Measurements from ENCODE around the gene PIK3R1. TPM values are rescaled to one million over a fixed set of nuclear protein-coding genes. Genes with fewer than 3 reads are reported as not detected.

Gene PIK3R1
- total RNA-seq, 1 donor from 2014 or later, result 24.2 TPM

DNA sequence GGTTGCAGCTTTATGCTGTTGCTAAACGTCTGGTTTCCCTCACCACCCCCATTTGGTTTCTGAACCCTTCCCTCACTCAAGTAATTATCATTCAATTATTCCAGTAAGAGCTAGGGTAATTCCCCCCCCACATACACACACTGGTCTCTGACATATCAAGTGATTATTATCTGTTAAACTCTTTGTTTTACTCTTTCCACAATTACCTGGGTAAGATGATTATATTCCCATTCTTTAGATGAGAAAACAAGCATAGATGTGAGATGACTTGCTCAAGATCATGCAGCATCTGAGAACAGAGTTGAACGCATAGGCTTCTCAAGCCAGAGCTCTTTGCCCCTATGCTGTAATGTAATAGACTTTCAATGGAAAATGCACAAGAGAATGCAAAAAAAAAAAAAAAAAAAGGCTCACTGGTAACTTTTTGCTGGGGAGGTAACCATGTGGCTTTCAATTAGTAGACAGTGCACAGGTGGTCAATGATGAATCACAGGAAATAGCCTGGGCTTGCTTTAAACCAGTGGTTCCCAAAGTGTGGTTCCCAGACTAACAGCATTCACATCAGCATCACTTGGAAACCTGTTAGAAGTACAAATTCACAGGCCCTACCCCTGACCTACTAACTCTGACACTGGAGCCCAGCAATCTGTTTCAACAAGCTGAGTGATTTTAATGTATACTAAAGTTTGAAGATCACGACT is 87.6 kb downstream of the PIK3R1 start:
- H3K9me3 ChIP-seq (ENCODE audit: low read depth), result no peaks in the 10 kb centered on the region
- H3K27ac ChIP-seq, result no peak overlapping the region
- H4K20me1 ChIP-seq (ENCODE audit: low read depth), result no peaks in the 10 kb centered on the region
- no peak overlapping the region for H3K4me2 ChIP-seq
- no peak overlapping the region for H2AFZ ChIP-seq (replicated peaks)
- no peak overlapping the region for H3K27ac Mint-ChIP-seq
- H3K9ac ChIP-seq, result no peak overlapping the region
- no peak overlapping the region for H3K4me3 ChIP-seq
- H3K4me1 Mint-ChIP-seq, result no peaks in the 10 kb centered on the region
- H3K36me3 ChIP-seq, result no peaks in the 10 kb centered on the region
- no peak for DNase-seq (ENCODE audit: low spot score)
- peaks cover 21% of the 10 kb centered on the region for H3K36me3 Mint-ChIP-seq
- H3K27me3 ChIP-seq, result no peaks in the 10 kb centered on the region
- TF ChIP-seq EZH2phosphoT487 (IDR thresholded peaks at IDR 0.05) (no peak), EZH2 (IDR thresholded peaks at IDR 0.05) (no peak)
- TF ChIP-seq, protein P1, sequence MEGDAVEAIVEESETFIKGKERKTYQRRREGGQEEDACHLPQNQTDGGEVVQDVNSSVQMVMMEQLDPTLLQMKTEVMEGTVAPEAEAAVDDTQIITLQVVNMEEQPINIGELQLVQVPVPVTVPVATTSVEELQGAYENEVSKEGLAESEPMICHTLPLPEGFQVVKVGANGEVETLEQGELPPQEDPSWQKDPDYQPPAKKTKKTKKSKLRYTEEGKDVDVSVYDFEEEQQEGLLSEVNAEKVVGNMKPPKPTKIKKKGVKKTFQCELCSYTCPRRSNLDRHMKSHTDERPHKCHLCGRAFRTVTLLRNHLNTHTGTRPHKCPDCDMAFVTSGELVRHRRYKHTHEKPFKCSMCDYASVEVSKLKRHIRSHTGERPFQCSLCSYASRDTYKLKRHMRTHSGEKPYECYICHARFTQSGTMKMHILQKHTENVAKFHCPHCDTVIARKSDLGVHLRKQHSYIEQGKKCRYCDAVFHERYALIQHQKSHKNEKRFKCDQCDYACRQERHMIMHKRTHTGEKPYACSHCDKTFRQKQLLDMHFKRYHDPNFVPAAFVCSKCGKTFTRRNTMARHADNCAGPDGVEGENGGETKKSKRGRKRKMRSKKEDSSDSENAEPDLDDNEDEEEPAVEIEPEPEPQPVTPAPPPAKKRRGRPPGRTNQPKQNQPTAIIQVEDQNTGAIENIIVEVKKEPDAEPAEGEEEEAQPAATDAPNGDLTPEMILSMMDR (IDR thresholded peaks at IDR 0.05), result no peak
- H3K27me3 Mint-ChIP-seq (ENCODE audit: insufficient read depth, low read depth), result peaks cover 2% of the 10 kb centered on the region
- no peaks in the 10 kb centered on the region for H3F3A ChIP-seq (ENCODE audit: low read depth)
- no peak overlapping the region for H3K4me3 Mint-ChIP-seq
- H3K79me2 ChIP-seq (ENCODE audit: low read depth), result no peaks in the 10 kb centered on the region
- H3K4me1 ChIP-seq, result no peaks in the 10 kb centered on the region
- H3K9me3 Mint-ChIP-seq, result no peaks in the 10 kb centered on the region

DNA sequence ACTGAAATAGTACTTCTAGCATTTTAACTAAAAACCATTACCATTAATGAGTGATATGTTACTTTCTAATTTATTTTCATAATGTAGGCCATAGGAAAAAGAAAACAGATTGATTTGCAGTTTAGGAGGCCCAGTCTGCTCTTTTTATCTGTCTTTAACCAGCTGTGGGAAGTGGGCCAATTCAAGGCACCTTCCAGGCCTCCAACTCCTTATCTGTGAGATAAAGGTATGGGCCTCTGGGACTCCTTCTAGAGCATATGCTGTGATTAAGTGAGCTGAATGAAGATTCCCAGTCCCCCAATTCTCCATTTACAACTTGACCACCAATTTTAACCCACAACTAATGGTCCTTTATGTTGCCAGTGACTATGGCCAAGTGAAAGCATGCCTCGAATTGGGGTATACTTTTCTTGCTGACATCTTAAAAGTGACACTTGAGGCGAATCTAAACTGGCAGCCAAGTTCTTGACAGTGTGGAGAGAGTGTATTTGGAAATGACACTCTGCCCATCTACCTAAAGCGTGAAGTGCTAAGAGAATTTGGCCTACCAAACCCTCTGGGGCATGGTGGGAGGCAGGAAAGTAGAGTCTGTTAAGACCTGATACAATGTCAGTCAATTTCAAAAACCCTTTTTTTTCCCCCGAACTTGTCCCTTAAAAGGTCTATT is 88.3 kb downstream of the PIK3R1 start:
- H3K4me1 ChIP-seq, result no peaks in the 10 kb centered on the region
- H3K36me3 Mint-ChIP-seq, result peaks cover 15% of the 10 kb centered on the region
- no peak overlapping the region for H3K4me3 ChIP-seq
- H3K27ac Mint-ChIP-seq, result no peak overlapping the region
- H3K9me3 Mint-ChIP-seq, result no peaks in the 10 kb centered on the region
- H3K27me3 Mint-ChIP-seq (ENCODE audit: insufficient read depth, low read depth), result peaks cover 2% of the 10 kb centered on the region
- no peaks in the 10 kb centered on the region for H3K9me3 ChIP-seq (ENCODE audit: low read depth)
- no peaks in the 10 kb centered on the region for H3K36me3 ChIP-seq
- H3K9ac ChIP-seq, result no peak overlapping the region
- H3K4me2 ChIP-seq, result no peak overlapping the region
- TF ChIP-seq, protein P1 (IDR thresholded peaks at IDR 0.05), result no peak
- no peak for TF ChIP-seq EZH2 (IDR thresholded peaks at IDR 0.05)
- TF ChIP-seq EZH2phosphoT487 (IDR thresholded peaks at IDR 0.05), result no peak
- H4K20me1 ChIP-seq (ENCODE audit: low read depth), result no peaks in the 10 kb centered on the region
- no peaks in the 10 kb centered on the region for H3K4me1 Mint-ChIP-seq
- H3K79me2 ChIP-seq (ENCODE audit: low read depth), result no peaks in the 10 kb centered on the region
- DNase-seq (ENCODE audit: low spot score), result no peak
- no peaks in the 10 kb centered on the region for H3K27me3 ChIP-seq
- no peak overlapping the region for H2AFZ ChIP-seq (replicated peaks)
- no peak overlapping the region for H3K4me3 Mint-ChIP-seq
- no peaks in the 10 kb centered on the region for H3F3A ChIP-seq (ENCODE audit: low read depth)
- no peak overlapping the region for H3K27ac ChIP-seq

GRCh38 chr5:68304421-68305052 is 89.0 kb downstream of the PIK3R1 start:
- Histone ChIP-seq H3K4me2 (no peak overlapping the region), H2AFZ (replicated peaks) (no peak overlapping the region), H3K36me3 (no peaks in the 10 kb centered on the region), H3K9ac (no peak overlapping the region), H3K4me1 (no peaks in the 10 kb centered on the region), H3K4me3 (no peak overlapping the region), H3K79me2 (ENCODE audit: low read depth) (no peaks in the 10 kb centered on the region), H3K27me3 (no peaks in the 10 kb centered on the region), H4K20me1 (ENCODE audit: low read depth) (no peaks in the 10 kb centered on the region), H3F3A (ENCODE audit: low read depth) (no peaks in the 10 kb centered on the region), H3K27ac (no peak overlapping the region), H3K9me3 (ENCODE audit: low read depth) (no peaks in the 10 kb centered on the region)
- no peaks in the 10 kb centered on the region for H3K4me1 Mint-ChIP-seq
- no peak overlapping the region for H3K4me3 Mint-ChIP-seq
- H3K27me3 Mint-ChIP-seq (ENCODE audit: insufficient read depth, low read depth), result peaks cover 2% of the 10 kb centered on the region
- H3K36me3 Mint-ChIP-seq, result peaks cover 10% of the 10 kb centered on the region
- TF ChIP-seq EZH2phosphoT487 (IDR thresholded peaks at IDR 0.05) (no peak), EZH2 (IDR thresholded peaks at IDR 0.05) (no peak)
- TF ChIP-seq, protein P1 (IDR thresholded peaks at IDR 0.05), result no peak
- DNase-seq (ENCODE audit: low spot score), result no peak
- no peak overlapping the region for H3K27ac Mint-ChIP-seq
- H3K9me3 Mint-ChIP-seq, result no peaks in the 10 kb centered on the region

All from neural progenitor cell (in vitro differentiated cells).